Left lobe of liver (tissue), 2 donors: ENCODE measurements around the gene TMEM219. TPM values are rescaled to one million over a fixed set of nuclear protein-coding genes. Genes with fewer than 3 reads are reported as not detected.

ENCODE experiments used
- ATAC-seq: fragments of 200-7000 bp; cut with Tn5 transposase; one replicate; pipeline ENCODE4 v1.9.1; 2020; ENCODE audit warnings: mild to moderate bottlenecking, moderate library complexity
- DNase-seq: peaks from one replicate; pipeline ENCODE4 v3.0.0-alpha.2; 2020; ENCODE audit warnings: low spot score
- total RNA-seq: library from RNA; stranded (reverse); gene quantifications from one replicate; pipeline ENCODE4 v1.2.1, GENCODE V29; 2021
- donor health status: DM: no; HTN: no; CAD: no; lungs with moderate emphysema.
- donor health status: DM: no; HTN: yes; CAD: no.

Gene TMEM219
- total RNA-seq, 1 donor from 2014 or later, result 71.0 TPM

DNA sequence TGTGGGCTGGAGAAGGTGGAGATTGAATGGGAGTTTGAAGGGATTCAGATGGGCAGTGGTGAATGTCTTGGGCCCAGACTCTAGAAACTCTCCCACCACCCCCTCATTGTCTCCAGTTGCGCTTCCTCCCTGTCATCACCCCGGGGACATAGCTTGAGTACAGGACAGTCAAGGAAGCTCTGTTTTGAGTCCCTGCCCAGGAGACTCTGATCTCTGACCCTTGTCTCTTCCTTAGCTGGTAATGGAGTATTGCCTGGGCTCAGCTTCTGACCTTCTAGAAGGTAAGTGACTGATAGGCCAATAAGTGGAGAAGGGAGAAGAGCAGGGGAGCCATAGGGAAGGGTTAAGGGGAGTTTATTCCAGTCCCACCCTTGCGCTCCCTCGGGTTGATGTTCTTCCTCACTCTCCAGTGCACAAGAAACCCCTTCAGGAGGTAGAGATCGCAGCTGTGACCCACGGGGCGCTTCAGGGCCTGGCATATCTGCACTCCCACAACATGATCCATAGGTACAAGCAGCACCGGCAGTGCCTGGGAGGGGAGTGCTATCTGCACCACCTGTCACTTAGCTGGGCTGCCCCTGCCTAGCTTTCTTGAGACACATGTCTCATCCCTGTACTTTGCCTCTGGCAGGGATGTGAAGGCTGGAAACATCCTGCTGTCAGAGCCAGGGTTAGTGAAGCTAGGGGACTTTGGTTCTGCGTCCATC, 16.8 kb downstream of the TMEM219 start:
- DNase-seq (no peak), ATAC-seq (no peak)

GRCh38 chr16:29982560-29983419, 20.9 kb downstream of the TMEM219 start:
- ATAC-seq, result no peak
- DNase-seq, result no peak

DNA sequence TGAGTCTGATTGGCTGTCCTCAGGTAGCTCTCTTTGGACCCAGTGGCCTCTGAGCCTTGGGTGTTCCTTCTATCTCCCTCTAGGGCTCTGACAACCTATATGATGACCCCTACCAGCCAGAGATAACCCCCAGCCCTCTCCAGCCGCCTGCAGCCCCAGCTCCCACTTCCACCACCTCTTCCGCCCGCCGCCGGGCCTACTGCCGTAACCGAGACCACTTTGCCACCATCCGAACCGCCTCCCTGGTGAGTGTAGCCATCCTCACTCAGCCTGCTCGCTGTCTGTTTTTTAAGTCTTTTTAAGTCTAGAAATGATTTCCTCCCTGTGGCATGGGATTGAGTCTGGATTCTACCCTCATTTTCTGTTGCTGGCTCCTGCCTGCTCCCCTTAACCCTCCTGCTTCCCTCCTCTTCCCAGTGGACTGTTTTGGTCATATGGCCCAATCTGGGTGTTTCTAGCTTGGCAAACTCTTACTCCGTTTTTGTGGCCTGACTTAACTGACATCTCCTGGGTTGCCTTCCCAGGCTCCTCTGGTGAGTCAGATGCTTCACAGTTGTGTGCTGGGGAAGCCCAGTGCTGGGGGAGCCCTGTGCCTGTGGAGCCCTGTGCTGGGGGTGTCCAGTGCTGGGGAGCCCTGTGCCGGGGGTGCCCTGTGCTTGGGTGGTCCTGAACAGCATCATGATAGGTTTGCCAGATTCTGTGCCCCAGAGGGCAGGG, 21.7 kb downstream of the TMEM219 start:
- no peak for DNase-seq
- no peak for ATAC-seq

- DNase-seq (no peak), ATAC-seq (no peak)
Observed at GRCh38 chr16:29984137-29984763, 22.4 kb downstream of the TMEM219 start.

- no peak for DNase-seq
Observed at GRCh38 chr16:29984764-29985147, 22.9 kb downstream of the TMEM219 start.

DNA sequence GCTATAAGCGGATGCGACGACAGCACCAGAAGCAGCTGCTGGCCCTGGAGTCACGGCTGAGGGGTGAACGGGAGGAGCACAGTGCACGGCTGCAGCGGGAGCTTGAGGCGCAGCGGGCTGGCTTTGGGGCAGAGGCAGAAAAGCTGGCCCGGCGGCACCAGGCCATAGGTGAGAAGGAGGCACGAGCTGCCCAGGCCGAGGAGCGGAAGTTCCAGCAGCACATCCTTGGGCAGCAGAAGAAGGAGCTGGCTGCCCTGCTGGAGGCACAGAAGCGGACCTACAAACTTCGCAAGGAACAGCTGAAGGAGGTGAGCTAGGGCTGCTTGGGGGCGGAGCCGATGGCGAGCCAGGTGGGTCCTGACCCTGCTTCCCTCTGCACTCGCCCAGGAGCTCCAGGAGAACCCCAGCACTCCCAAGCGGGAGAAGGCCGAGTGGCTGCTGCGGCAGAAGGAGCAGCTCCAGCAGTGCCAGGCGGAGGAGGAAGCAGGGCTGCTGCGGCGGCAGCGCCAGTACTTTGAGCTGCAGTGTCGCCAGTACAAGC, 23.5 kb downstream of the TMEM219 start:
- DNase-seq, result no peak

More at GRCh38 chr16:29984764-29985147, 22.9 kb downstream of the TMEM219 start:
- ATAC-seq, result no peak

DNA sequence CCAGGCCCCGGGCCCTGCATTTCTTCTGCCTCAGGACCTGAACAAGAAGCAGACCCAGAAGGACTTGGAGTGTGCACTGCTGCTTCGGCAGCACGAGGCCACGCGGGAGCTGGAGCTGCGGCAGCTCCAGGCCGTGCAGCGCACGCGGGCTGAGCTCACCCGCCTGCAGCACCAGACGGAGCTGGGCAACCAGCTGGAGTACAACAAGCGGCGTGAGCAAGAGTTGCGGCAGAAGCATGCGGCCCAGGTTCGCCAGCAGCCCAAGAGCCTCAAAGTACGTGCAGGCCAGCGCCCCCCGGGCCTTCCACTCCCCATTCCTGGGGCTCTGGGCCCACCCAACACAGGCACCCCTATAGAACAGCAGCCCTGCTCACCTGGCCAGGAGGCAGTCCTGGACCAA, 24.4 kb downstream of the TMEM219 start:
- DNase-seq, result no peak
- ATAC-seq, result no peak

More for the DNA sequence above, 23.5 kb downstream of the TMEM219 start:
- no peak for ATAC-seq

DNA sequence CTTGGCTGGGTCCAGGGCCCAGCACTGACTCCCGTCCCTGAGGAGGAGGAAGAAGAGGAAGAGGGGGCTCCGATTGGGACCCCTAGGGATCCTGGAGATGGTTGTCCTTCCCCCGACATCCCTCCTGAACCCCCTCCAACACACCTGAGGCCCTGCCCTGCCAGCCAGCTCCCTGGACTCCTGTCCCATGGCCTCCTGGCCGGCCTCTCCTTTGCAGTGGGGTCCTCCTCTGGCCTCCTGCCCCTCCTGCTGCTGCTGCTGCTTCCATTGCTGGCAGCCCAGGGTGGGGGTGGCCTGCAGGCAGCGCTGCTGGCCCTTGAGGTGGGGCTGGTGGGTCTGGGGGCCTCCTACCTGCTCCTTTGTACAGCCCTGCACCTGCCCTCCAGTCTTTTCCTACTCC, 25.1 kb downstream of the TMEM219 start:
- no peak for ATAC-seq

DNA sequence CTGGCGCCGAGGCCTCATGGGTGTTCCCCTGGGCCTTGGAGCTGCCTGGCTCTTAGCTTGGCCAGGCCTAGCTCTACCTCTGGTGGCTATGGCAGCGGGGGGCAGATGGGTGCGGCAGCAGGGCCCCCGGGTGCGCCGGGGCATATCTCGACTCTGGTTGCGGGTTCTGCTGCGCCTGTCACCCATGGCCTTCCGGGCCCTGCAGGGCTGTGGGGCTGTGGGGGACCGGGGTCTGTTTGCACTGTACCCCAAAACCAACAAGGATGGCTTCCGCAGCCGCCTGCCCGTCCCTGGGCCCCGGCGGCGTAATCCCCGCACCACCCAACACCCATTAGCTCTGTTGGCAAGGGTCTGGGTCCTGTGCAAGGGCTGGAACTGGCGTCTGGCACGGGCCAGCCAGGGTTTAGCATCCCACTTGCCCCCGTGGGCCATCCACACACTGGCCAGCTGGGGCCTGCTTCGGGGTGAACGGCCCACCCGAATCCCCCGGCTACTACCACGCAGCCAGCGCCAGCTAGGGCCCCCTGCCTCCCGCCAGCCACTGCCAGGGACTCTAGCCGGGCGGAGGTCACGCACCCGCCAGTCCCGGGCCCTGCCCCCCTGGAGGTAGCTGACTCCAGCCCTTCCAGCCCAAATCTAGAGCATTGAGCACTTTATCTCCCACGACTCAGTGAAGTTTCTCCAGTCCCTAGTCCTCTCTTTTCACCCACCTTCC, 25.6 kb downstream of the TMEM219 start:
- no peak for DNase-seq

More for the DNA sequence above, 25.1 kb downstream of the TMEM219 start:
- no peak for DNase-seq

GRCh38 chr16:29988346-29989075, 26.6 kb downstream of the TMEM219 start:
- no peak for ATAC-seq
- no peak for DNase-seq

More for the DNA sequence above, 25.6 kb downstream of the TMEM219 start:
- ATAC-seq, result no peak

GRCh38 chr16:29989111-29989858, 27.4 kb downstream of the TMEM219 start:
- no peak for ATAC-seq
- DNase-seq, result no peak

GRCh38 chr16:29990034-29990433, 28.2 kb downstream of the TMEM219 start:
- no peak for ATAC-seq
- DNase-seq, result no peak

GRCh38 chr16:29990883-29991570, 29.1 kb downstream of the TMEM219 start:
- ATAC-seq (no peak), DNase-seq (no peak)

GRCh38 chr16:29991571-29991904, 29.7 kb downstream of the TMEM219 start:
- ATAC-seq (no peak), DNase-seq (no peak)

- DNase-seq, result no peak
- ATAC-seq, result no peak
Observed at GRCh38 chr16:29992344-29992967, 30.6 kb downstream of the TMEM219 start.

- DNase-seq (no peak), ATAC-seq (no peak)
Observed at GRCh38 chr16:29993191-29993902, 31.5 kb downstream of the TMEM219 start.
